ENCODE measurements around the gene GAREM2. TPM values are rescaled to one million over a fixed set of nuclear protein-coding genes. Genes with fewer than 3 reads are reported as not detected.

Gene GAREM2
- total and polyA plus RNA-seq, 9 of the 15 experiments (the other 6 are each of a cell fraction or from before 2014, with no cell fraction given): 1.7 to 12.4 (median 2.5) TPM

- intact Hi-C loops (cut with micrococcal nuclease): loop anchor here (10.0 kb wide), 1 partner anchor 227 kb away; no protein-coding TSS in a partner anchor
- Histone ChIP-seq H3K27me3 (ENCODE audit: control insufficient read depth in 2 of 2, insufficient read depth in 2 of 2, low read length in 2 of 2) (no peaks in the 10 kb centered on the region), H3K36me3 (ENCODE audit: control insufficient read depth, insufficient read depth, low read length) (peaks cover 73% of the 10 kb centered on the region), H3K4me1 (replicated peaks in 1 of 2; ENCODE audit: control insufficient read depth in 2 of 2, insufficient read depth in 2 of 2, low read length in 2 of 2) (peaks cover 9 to 10% of the 10 kb centered on the region in 2 experiments; a peak in 3 of 5 replicates), H3K79me2 (ENCODE audit: control insufficient read depth, insufficient read depth, low read length) (peaks cover 49% of the 10 kb centered on the region), H3K9me3 (replicated peaks; ENCODE audit: control insufficient read depth, insufficient read depth, low read depth, low read length) (no peaks in the 10 kb centered on the region), H3K27ac (ENCODE audit: extremely low read depth, low read depth, low read length) (no peak overlapping the region), H4K20me1 (replicated peaks; ENCODE audit: control insufficient read depth, insufficient read depth, low read length) (no peaks in the 10 kb centered on the region; the same call in 1 of the 2 replicates), H2AFZ (ENCODE audit: low read depth, low read length) (no peak overlapping the region), H3K9ac (ENCODE audit: insufficient read depth in 1 of 2, low read depth in 2 of 2, low read length in 2 of 2) (no peak overlapping the region), H3K4me3 (no peak overlapping the region), H3K4me2 (ENCODE audit: insufficient read depth, low read length) (no peak overlapping the region), H3K9me1 (ENCODE audit: control insufficient read depth, insufficient read depth, low read length) (no peaks in the 10 kb centered on the region)
- BruUV-seq (replicated peaks): no TSS peak
- no peak for FAIRE-seq
- DNase-seq (ENCODE audit: extremely low read depth in 1 of 4, low spot score in 3 of 4): no peak
- ChIA-PET POLR2A (interaction anchor here (0.5 to 1.0 kb wide), 2 partner anchors 31 to 62 kb away, joined by 3 read pairs; no protein-coding TSS in a partner anchor), CTCF (ENCODE audit: low intra/inter-chr PET ratio) (no interaction called here)
- in situ Hi-C loops (cut with MboI): no loop called here
- no peak for ATAC-seq
- WGBS (ENCODE audit: insufficient coverage, low coverage, missing lambda C conversion rate): 100% methylated on average over 1 of the region's 1 CpG
- TF ChIP-seq THAP7 (CRISPR knock-in tag; IDR thresholded peaks at IDR 0.05) (no peak), KHSRP (IDR thresholded peaks at IDR 0.05) (no peak), NFXL1 (CRISPR knock-in tag; IDR thresholded peaks at IDR 0.05) (no peak), RBFOX2 (IDR thresholded peaks at IDR 0.05; ENCODE audit: low read depth, low read length) (no peak), CREB1 (IDR thresholded peaks at IDR 0.05) (no peak), CREB1 (CRISPR knock-in tag; IDR thresholded peaks at IDR 0.05) (no peak), SAFB (IDR thresholded peaks at IDR 0.05; ENCODE audit: borderline replicate concordance, low read depth, low read length) (no peak), ZNF586 (CRISPR knock-in tag; conservative IDR thresholded peaks at IDR 0.05) (no peak), POLR2A (conservative IDR thresholded peaks at IDR 0.05) (no peak), BMI1 (IDR thresholded peaks at IDR 0.05; ENCODE audit: low read length) (no peak)
- TF ChIP-seq, protein P1, sequence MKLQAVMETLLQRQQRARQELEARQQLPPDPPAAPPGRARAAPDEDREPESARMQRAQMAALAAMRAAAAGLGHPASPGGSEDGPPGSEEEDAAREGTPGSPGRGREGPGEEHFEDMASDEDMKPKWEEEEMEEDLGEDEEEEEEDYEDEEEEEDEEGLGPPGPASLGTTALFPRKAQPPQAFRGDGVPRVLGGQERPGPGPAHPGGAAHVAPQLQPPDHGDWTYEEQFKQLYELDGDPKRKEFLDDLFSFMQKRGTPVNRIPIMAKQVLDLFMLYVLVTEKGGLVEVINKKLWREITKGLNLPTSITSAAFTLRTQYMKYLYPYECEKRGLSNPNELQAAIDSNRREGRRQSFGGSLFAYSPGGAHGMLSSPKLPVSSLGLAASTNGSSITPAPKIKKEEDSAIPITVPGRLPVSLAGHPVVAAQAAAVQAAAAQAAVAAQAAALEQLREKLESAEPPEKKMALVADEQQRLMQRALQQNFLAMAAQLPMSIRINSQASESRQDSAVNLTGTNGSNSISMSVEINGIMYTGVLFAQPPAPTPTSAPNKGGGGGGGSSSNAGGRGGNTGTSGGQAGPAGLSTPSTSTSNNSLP (IDR thresholded peaks at IDR 0.05; ENCODE audit: borderline replicate concordance, low read depth, low read length): no peak
- TF ChIP-seq, protein P2, sequence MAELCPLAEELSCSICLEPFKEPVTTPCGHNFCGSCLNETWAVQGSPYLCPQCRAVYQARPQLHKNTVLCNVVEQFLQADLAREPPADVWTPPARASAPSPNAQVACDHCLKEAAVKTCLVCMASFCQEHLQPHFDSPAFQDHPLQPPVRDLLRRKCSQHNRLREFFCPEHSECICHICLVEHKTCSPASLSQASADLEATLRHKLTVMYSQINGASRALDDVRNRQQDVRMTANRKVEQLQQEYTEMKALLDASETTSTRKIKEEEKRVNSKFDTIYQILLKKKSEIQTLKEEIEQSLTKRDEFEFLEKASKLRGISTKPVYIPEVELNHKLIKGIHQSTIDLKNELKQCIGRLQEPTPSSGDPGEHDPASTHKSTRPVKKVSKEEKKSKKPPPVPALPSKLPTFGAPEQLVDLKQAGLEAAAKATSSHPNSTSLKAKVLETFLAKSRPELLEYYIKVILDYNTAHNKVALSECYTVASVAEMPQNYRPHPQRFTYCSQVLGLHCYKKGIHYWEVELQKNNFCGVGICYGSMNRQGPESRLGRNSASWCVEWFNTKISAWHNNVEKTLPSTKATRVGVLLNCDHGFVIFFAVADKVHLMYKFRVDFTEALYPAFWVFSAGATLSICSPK (IDR thresholded peaks at IDR 0.05; ENCODE audit: borderline replicate concordance): no peak
- TF ChIP-seq, protein P3, sequence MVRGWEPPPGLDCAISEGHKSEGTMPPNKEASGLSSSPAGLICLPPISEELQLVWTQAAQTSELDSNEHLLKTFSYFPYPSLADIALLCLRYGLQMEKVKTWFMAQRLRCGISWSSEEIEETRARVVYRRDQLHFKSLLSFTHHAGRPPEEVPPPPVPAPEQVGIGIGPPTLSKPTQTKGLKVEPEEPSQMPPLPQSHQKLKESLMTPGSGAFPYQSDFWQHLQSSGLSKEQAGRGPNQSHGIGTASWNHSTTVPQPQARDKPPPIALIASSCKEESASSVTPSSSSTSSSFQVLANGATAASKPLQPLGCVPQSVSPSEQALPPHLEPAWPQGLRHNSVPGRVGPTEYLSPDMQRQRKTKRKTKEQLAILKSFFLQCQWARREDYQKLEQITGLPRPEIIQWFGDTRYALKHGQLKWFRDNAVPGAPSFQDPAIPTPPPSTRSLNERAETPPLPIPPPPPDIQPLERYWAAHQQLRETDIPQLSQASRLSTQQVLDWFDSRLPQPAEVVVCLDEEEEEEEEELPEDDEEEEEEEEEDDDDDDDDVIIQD (CRISPR knock-in tag; IDR thresholded peaks at IDR 0.05): no peak
Measured at GRCh38 chr2:26237868-26238267, 65.0 kb downstream of the GAREM2 start.
